EH (cell line): ENCODE results near the gene CDIPT.
"Not testable (repeated sequence)": the region's sequence is repeated elsewhere in the genome, so short reads cannot be mapped to it uniquely, and the experiment has no call there.

Experiments
- DNase-seq: peaks from one replicate; pipeline ENCODE4 v3.0.0-alpha.2; 2015; ENCODE audit warnings: low read depth

Gene CDIPT

GRCh38 chr16:29862884-29863668, at the start of gene CDIPT:
Gene CDIPT (minus strand): TSS chr16:29863226. CDS start chr16:29862857, 369 bp downstream.
- DNase-seq, result peak; percentile 96

GRCh38 chr16:29912087-29912486, 49.1 kb upstream of the CDIPT start:
- DNase-seq, result no peak

GRCh38 chr16:29911676-29912010, 48.6 kb upstream of the CDIPT start:
- DNase-seq, result no peak

GRCh38 chr16:29910819-29911675, 48.0 kb upstream of the CDIPT start:
- DNase-seq, result no peak

GRCh38 chr16:29909851-29910250, 46.8 kb upstream of the CDIPT start:
- DNase-seq, result not testable (repeated sequence)

GRCh38 chr16:29909391-29909790, 46.4 kb upstream of the CDIPT start:
- peak; percentile 72 for DNase-seq

- DNase-seq, result no peak
Observed at GRCh38 chr16:29908719-29909220, 45.7 kb upstream of the CDIPT start.

- no peak for DNase-seq
Observed at GRCh38 chr16:29907973-29908372, 44.9 kb upstream of the CDIPT start.

GRCh38 chr16:29906520-29907244, 43.7 kb upstream of the CDIPT start:
- DNase-seq, result no peak

GRCh38 chr16:29905668-29906067, 42.6 kb upstream of the CDIPT start:
- no peak for DNase-seq

- no peak for DNase-seq
Observed at GRCh38 chr16:29904947-29905346, 41.9 kb upstream of the CDIPT start.

GRCh38 chr16:29903590-29903989, 40.6 kb upstream of the CDIPT start:
- no peak for DNase-seq

- DNase-seq, result no peak
Observed at GRCh38 chr16:29901607-29901945, 38.5 kb upstream of the CDIPT start.

GRCh38 chr16:29900888-29901606, 38.0 kb upstream of the CDIPT start:
- peak; percentile 47 for DNase-seq

- DNase-seq, result peak; percentile 94
Observed at GRCh38 chr16:29900102-29900887, 37.3 kb upstream of the CDIPT start, which contains the start of gene ASPHD1. Gene ASPHD1 (plus strand): TSS chr16:29900488. CDS start chr16:29900972, 484 bp downstream.

- DNase-seq, result peak; percentile 96
Observed at GRCh38 chr16:29899516-29900101, 36.6 kb upstream of the CDIPT start, which contains the start of gene SEZ6L2. Gene SEZ6L2 (minus strand): TSS chr16:29899550. CDS start chr16:29899019, 531 bp downstream.

GRCh38 chr16:29898804-29899515, 35.9 kb upstream of the CDIPT start:
- DNase-seq, result no peak

GRCh38 chr16:29898135-29898803, 35.2 kb upstream of the CDIPT start:
- no peak for DNase-seq

- DNase-seq, result no peak
Observed at GRCh38 chr16:29897333-29897732, 34.3 kb upstream of the CDIPT start.
